ENCODE data around the gene SLC35G3. TPM values are rescaled to one million over a fixed set of nuclear protein-coding genes. Genes with fewer than 3 reads are reported as not detected.

The SLC35G3 gene
- total and polyA plus RNA-seq, 2 of the 13 experiments (the other 11 are each of a cell fraction or from before 2014, with no cell fraction given): not detected

- no peak for FAIRE-seq
Observed at GRCh38 chr17:35236821-35237220, 42.6 kb upstream of the SLC35G3 start.

DNA sequence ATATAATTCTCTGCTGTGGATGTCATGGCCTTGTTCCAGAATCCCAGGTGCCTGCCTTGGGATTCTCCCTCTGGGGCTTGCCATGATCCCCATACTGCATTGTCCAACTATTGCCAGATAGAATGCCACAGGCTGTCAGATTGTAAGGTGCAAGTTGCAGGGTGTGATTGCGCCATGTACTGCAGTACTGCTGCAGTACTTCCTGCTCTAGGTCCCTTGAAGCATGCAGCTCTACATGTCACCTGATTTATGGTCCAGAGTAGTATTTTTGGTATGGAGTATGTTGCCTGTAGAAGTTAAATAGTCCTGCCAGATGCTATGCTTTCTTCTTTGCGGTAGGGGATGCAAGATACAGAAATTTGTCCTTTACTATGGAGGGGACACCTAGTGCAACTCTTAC lies 41.7 kb upstream of the SLC35G3 start:
- no peak for ATAC-seq
- no peak overlapping the region for H2AFZ ChIP-seq (ENCODE audit: low read length)
- no peaks in the 10 kb centered on the region for H3K36me3 ChIP-seq (replicated peaks in 1 of 2; ENCODE audit: control insufficient read depth in 1 of 2, insufficient read depth in 2 of 2, low read length in 2 of 2)
- H3K27ac ChIP-seq (ENCODE audit: extremely low read length, insufficient read depth, low read length): no peak overlapping the region
- no peak for DNase-seq (ENCODE audit: low spot score)
- no peaks in the 10 kb centered on the region for H3K9me3 ChIP-seq (ENCODE audit: low read length)
- H3K4me2 ChIP-seq (ENCODE audit: low read depth, low read length): no peak overlapping the region
- no peak overlapping the region for H3K9ac ChIP-seq (ENCODE audit: insufficient read depth, low read depth, low read length)
- H3K4me3 ChIP-seq (replicated peaks in 1 of 3; ENCODE audit: insufficient read depth in 1 of 3, low read depth in 2 of 3, low read length in 3 of 3): no peak overlapping the region
- intact Hi-C loops (cut with micrococcal nuclease; ENCODE audit: unreplicated experiment) (no loop called here), in situ Hi-C loops (cut with HindIII; ENCODE audit: extremely low pct_ligation_motif_present, low pct_unique_long_range_greater_than_20kb) (no loop called here)
- H4K20me1 ChIP-seq (ENCODE audit: insufficient read depth, low read length): no peaks in the 10 kb centered on the region
- TF ChIP-seq, protein P1, sequence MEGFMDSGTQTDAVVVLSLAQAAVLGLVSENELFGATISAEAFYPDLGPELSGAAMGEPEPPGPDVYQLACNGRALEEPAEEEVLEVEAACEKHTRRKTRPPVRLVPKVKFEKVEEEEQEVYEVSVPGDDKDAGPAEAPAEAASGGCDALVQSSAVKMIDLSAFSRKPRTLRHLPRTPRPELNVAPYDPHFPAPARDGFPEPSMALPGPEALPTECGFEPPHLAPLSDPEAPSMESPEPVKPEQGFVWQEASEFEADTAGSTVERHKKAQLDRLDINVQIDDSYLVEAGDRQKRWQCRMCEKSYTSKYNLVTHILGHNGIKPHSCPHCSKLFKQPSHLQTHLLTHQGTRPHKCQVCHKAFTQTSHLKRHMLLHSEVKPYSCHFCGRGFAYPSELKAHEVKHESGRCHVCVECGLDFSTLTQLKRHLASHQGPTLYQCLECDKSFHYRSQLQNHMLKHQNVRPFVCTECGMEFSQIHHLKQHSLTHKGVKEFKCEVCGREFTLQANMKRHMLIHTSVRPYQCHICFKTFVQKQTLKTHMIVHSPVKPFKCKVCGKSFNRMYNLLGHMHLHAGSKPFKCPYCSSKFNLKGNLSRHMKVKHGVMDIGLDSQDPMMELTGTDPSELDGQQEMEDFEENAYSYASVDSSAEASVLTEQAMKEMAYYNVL (CRISPR knock-in tag; IDR thresholded peaks at IDR 0.05; ENCODE audit: borderline replicate concordance): no peak
- TF ChIP-seq ISX (CRISPR knock-in tag; conservative IDR thresholded peaks at IDR 0.05): no peak
- POLR2A ChIA-PET: no interaction called here
- H3K27me3 ChIP-seq (ENCODE audit: control insufficient read depth in 1 of 2, insufficient read depth in 2 of 2, low read length in 2 of 2): no peaks in the 10 kb centered on the region; a peak in 1 of 5 replicates
- FAIRE-seq: no peak
- no peaks in the 10 kb centered on the region for H3K4me1 ChIP-seq (ENCODE audit: insufficient read depth, low read length)
- CTCF ChIA-PET (ENCODE audit: low intra/inter-chr PET ratio, low total read pairs): no interaction called here
- 0% methylated on average over 1 of the region's 2 CpGs for WGBS (ENCODE audit: low lambda C conversion rate)
- BruUV-seq (replicated peaks): no TSS peak
- no peaks in the 10 kb centered on the region for H3K79me2 ChIP-seq (ENCODE audit: insufficient read depth, low read length)

More at GRCh38 chr17:35236821-35237220, 42.6 kb upstream of the SLC35G3 start:
- Histone ChIP-seq H3K27me3 (ENCODE audit: control insufficient read depth in 1 of 2, insufficient read depth in 2 of 2, low read length in 2 of 2) (peaks cover 0 to 5% of the 10 kb centered on the region in 2 experiments; a peak in 2 of 5 replicates), H3K9ac (ENCODE audit: insufficient read depth, low read depth, low read length) (no peak overlapping the region), H3K79me2 (ENCODE audit: insufficient read depth, low read length) (no peaks in the 10 kb centered on the region), H2AFZ (ENCODE audit: low read length) (no peak overlapping the region), H3K4me3 (replicated peaks in 1 of 3; ENCODE audit: insufficient read depth in 1 of 3, low read depth in 2 of 3, low read length in 3 of 3) (no peak overlapping the region), H3K9me3 (ENCODE audit: low read length) (no peaks in the 10 kb centered on the region), H3K27ac (ENCODE audit: extremely low read length, insufficient read depth, low read length) (no peak overlapping the region), H3K36me3 (replicated peaks in 1 of 2; ENCODE audit: control insufficient read depth in 1 of 2, insufficient read depth in 2 of 2, low read length in 2 of 2) (no peaks in the 10 kb centered on the region), H3K4me2 (ENCODE audit: low read depth, low read length) (no peak overlapping the region), H4K20me1 (ENCODE audit: insufficient read depth, low read length) (no peaks in the 10 kb centered on the region), H3K4me1 (ENCODE audit: insufficient read depth, low read length) (no peaks in the 10 kb centered on the region)
- TF ChIP-seq ZBTB42 (CRISPR knock-in tag; IDR thresholded peaks at IDR 0.05): no peak
- TF ChIP-seq ZNF850 (CRISPR knock-in tag; conservative IDR thresholded peaks at IDR 0.05): no peak
- TF ChIP-seq HOXD1 (CRISPR knock-in tag; IDR thresholded peaks at IDR 0.05): no peak
- TF ChIP-seq KAT8 (CRISPR knock-in tag; IDR thresholded peaks at IDR 0.05): no peak
- WGBS (ENCODE audit: low lambda C conversion rate): under 1% methylated on average over 5 of the region's 5 CpGs
- in situ Hi-C loops (cut with HindIII; ENCODE audit: extremely low pct_ligation_motif_present, low pct_unique_long_range_greater_than_20kb) (no loop called here), intact Hi-C loops (cut with micrococcal nuclease; ENCODE audit: unreplicated experiment) (no loop called here)
- CTCF ChIA-PET (ENCODE audit: low intra/inter-chr PET ratio, low total read pairs): no interaction called here
- no peak for DNase-seq (ENCODE audit: low spot score)
- no TSS peak for BruUV-seq (replicated peaks)
- no peak for ATAC-seq
- POLR2A ChIA-PET: no interaction called here
